A673 (cell line): ENCODE data around the gene PRADC1.

ENCODE experiments used
- EZH2 ChIP-seq: fragments of 200-600 bp; sonication (generic); IDR thresholded peaks from 2 replicates; pipeline ENCODE4 v1.6.1; 2017; ENCODE audit warnings: borderline replicate concordance, low read depth, mild to moderate bottlenecking, mixed read lengths, antibody characterized with exemption, low read length; ENCODE audit not compliant: poor library complexity, severe bottlenecking
- TF ChIP-seq, protein P1 (sequence below): fragments of 300-800, 200-600 bp; sonication (generic); conservative IDR thresholded peaks from 2 replicates; pipeline ENCODE4 v1.5.1; 2017; ENCODE audit warnings: low read depth, mild to moderate bottlenecking, antibody characterized with exemption, low read length, moderate library complexity, mixed read lengths

DNA sequence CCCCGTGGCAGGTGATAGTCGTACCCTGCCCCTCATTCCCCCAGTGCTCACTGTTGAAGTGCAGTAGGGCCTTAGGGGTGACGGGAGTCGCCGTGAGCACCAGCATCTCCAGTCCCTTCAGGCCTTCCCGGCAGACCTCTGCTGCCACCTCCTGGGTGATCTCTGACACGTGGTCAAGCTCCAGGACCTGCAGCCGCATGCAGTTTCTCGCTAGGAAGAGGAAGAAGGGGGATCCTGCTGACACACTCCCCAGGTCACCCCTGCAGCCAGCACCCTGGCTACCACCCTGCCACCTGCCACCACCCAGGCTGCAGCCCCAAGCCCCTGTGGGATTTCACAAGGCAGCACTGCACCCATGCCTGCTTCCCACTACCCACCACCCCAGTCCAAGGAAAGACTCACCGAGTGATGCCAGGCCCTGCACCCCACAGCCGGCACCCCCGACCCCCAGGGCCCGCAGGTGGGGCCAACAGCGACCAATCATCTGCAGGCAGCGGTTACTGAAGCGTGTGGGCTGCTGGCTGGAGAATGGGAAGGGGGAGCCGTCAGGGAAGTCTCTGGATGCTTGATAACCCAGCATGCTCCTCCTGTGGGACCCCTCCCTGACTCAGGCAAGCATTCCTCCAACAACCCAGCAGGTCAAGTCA is 27.4 kb upstream of the PRADC1 start:
- TF ChIP-seq, protein P1, sequence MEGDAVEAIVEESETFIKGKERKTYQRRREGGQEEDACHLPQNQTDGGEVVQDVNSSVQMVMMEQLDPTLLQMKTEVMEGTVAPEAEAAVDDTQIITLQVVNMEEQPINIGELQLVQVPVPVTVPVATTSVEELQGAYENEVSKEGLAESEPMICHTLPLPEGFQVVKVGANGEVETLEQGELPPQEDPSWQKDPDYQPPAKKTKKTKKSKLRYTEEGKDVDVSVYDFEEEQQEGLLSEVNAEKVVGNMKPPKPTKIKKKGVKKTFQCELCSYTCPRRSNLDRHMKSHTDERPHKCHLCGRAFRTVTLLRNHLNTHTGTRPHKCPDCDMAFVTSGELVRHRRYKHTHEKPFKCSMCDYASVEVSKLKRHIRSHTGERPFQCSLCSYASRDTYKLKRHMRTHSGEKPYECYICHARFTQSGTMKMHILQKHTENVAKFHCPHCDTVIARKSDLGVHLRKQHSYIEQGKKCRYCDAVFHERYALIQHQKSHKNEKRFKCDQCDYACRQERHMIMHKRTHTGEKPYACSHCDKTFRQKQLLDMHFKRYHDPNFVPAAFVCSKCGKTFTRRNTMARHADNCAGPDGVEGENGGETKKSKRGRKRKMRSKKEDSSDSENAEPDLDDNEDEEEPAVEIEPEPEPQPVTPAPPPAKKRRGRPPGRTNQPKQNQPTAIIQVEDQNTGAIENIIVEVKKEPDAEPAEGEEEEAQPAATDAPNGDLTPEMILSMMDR: peak; percentile 22; the same call in 1 of the 2 replicates
- TF ChIP-seq EZH2: no peak
